HG02840 (cell line): ENCODE data around the gene JARID2.

Experiments
- ATAC-seq: cut with Tn5 transposase; IDR thresholded peaks from one replicate; pipeline ENCODE4 v1.9.1; 2021; ENCODE audit warnings: mild to moderate bottlenecking, moderate library complexity, moderate number of reproducible peaks; ENCODE audit not compliant: unreplicated experiment, low FRiP score

Gene JARID2

DNA sequence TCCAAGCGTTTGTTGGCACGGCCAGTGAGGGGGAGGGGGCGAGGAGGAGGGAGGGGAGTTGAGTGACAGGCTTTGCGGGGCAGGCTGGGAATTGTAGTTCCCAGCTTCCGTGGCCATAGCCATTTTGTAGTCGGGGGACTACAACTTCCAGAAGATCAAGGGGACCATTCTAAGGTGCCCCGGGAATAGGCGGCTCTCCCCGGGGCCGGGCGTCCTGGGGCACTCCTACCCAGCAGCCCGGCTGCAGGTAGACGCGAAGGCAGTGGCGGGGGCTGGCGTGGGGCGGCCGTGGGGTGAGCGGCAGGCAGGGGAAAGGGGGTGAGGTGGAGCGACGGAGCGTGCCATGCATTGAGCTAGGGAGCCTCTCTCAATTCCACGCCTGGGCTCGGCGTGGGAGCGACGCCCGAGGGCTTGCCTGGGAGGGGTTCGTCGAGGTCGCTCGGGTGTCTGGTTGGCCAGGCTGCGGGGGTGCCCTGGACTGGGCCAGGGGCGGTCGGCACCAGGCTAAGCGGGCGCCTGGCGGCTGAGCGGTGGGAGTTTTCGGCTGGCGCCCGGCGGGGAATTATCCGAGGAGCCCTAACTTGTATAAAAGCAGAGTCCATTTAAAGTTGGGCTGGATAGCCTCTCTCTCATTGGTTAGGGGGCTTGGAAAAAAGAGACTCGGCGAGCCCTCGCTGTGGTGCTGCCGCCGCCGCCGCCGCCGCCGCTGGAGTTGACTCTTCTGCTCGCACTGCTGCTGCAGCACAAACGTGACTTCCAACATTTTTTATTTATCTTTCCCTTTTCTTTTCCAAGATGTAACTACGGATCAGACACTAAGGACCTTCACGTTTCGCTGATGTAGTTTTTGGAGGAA, at the start of gene JARID2:
Gene JARID2, plus strand, starts transcription at position 709 of the 856 bp plus-strand sequence. CDS start 471 bp downstream, outside the sequence.
- peak; percentile 55 for ATAC-seq

DNA sequence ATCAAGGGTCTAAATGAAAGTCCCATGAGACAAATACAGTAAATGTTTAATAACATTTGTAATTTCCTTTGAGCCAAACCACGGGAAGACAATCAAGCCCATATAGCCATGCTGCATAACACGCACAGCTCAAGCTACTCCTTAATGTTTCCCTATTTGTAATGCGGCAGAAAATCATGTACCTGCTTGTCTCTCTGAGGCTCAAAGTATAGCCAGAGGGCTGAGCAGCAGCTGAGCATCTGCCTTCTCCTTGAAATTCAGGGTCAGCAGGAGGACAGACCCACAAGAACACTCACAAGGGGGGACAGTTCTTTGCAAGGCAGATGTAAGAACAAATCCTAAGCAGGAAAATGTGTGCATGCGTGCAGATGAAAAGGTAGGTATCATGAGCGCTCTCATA, 45.8 kb upstream of the JARID2 start:
- ATAC-seq: no peak

DNA sequence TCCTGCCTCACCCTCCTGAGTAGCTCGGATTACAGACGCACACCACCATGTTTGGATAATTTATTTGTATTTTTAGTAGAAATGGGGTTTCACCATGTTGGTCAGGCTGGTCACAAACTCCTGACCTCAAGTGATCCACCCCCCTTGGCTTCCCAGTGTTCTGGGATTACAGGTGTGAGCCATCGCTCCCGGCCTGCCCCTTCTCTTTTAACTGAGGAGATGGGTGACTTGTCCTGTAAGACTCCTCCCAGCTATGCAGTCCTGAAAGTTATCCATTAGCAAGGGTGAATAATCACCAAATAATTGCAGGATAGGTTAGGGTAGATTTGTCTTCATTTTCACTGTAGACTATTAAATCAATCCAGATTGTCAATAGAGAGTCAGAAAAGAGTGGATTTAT, 40.5 kb upstream of the JARID2 start:
- no peak for ATAC-seq

DNA sequence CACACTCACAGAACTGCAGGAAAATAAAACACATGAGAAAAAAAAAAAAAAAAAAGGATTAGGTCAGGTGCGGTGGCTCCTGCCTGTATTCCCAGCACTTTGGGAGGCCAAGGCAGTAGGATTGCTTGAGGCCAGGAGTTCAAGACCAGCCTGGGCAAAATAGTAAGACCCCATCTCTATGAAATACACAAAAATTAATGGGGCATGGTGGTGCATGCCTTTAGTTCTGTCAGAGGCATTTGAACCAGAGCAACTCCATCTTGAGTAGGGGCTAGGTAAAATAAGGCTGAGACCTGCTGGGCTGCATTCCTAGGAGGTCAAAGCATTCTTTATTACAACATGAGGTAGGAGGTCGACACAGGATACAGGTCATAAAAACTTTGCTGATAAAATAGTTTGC, 39.0 kb upstream of the JARID2 start:
- ATAC-seq: no peak

DNA sequence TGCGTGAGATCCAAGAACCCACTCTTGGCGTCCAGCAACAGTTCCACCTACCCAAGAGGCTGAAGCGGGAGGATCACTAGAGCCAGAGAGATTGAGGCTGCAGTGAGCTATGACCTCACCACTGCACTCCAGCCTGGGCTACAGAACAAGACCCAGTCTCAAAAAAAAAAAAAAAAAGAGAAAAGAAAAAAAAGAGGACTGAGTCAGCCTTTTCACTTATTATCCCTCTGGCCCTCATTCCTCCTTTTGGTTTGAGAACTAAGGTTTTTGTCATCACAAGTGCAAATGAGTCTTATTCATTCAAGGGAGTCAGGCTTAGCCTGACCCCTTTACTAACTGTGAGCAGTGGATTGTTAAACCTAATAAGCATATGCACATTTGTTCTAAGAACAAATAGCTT, 37.9 kb upstream of the JARID2 start:
- no peak for ATAC-seq

DNA sequence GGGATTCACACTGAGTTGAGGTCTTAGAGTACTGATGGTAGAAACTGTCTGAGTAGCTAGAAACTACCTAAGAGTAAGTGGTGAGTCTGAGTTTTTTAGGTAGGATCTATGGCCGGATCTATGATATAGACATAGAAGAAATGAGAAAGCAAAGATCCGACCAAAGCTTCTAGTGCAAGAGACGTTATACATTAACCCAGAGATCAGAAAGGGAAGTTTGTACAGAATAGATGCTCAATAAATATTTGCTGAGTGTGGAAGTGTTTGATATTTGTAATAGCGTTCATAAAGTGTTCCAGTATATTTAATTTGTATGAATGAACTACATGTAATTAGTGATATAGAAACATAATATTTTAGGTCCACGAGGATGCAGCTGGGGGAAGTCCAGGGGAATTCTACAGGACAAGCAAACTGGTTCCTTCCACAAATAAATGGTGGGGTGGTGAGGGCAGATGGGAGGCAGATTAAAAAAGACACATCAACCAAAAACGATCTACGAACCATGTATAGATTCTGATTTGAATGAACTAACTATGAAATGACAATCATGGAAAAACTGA, 31.9 kb upstream of the JARID2 start:
- ATAC-seq: no peak

DNA sequence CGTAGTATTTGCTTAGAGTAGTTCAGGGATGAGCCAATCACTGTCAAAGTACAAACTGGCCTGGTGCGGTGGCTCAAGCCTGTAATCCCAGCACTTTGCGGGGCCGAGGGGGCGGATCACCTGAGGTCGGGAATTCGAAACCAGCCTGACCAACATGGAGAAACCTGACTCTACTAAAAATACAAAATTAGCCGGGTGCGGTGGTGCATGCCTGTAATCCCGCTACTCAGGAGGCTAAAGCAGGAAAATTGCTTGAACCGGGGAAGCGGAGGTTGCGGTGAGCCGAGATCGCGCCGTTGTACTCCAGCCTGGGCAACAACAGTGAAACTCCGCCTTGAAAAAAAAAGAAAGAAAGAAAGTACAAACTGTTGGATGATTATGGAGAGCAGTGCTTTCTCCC, 27.5 kb upstream of the JARID2 start:
- ATAC-seq: no peak

DNA sequence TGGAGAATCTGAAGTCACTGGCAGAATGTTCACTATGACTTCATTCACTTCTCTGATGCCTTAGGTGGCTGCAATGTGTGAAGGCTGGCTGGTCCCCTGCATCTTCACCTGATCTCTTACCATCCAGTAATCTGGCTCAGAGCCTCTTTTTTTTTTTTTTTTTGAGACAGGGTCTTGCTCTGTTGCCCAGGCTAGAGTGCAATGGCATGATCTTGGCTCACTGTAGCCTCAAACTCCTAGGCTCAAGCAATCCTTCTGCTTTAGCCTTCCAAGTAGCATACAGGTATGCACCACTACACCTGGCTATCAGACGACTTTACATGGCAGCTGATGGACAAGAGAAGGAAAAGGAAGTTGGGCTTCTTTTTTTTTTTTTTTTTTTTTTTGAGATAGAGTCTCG, 25.8 kb upstream of the JARID2 start:
- no peak for ATAC-seq

DNA sequence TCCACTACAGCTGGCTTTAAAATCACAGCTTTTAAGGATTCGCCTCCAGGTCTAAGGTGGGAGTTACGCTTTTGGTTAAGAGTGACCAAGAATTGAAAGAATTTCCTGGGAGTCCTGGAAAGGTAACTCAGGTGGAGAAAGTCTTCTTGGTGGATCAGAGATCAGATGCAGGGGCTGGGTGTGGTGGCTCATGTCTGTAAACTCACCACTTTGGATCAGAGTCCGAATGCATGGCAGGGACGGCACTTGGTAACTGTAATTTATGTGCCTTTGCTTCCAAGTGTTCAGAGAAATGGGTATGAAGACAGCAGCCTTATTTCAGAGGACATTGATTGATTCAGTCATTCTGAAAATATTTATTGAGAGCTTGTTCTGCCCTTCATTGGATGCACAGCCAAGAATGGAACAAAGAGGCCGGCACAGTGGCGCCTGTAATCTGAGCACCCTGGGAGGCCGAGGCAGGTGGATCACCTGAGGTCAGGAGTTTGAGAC, 18.0 kb upstream of the JARID2 start:
- no peak for ATAC-seq

DNA sequence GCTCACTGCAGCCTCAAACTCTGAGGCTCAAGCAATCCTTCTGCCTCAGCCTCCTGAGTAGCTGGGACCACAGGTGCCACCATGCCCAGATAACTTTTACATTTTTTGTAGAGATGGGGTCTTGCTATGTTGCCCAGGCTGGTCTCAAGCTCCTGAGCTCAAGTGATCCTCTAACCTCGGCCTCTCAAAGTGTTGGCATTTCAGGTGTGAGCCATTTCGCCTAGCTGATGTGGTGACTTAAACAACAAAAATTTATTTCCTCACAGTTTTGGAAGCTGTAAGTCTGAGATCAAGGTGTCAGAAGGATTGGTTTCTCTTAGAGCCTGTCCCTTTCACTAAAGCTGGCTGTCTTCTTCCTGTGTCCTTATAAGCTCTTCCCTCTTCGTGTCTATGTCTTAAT, 15.0 kb upstream of the JARID2 start:
- no peak for ATAC-seq

DNA sequence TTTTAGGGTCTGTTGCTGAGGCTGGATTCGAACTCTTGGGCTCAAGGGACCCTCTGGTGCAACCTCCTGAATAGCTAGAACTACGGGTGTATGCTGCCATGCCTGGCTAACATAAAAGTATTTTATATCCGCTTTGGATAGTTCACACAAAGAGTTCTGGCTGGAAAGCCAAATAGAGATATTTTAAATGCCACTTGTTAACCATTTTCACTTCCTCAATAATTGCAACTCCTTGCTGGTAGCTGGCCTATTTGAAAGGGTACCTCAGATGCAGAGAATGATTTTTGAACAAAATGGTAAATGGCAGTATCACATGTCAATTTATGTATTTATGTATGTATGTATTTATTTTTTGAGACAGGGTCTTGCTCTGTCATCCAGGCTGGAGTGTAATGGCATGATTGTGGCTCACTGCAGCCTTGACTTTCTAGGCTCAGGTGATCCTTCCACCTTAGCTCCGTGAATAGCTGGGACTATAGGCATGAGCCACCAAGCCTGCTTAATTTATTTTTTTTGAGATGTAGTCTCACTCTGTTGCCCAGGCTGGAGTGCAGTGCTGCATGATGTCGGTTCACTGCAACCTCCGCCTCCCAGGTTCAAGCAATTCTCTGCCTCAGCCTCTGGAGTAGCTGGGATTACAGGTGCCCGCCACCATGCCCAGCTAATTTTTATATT, 12.9 kb upstream of the JARID2 start:
- ATAC-seq: no peak

DNA sequence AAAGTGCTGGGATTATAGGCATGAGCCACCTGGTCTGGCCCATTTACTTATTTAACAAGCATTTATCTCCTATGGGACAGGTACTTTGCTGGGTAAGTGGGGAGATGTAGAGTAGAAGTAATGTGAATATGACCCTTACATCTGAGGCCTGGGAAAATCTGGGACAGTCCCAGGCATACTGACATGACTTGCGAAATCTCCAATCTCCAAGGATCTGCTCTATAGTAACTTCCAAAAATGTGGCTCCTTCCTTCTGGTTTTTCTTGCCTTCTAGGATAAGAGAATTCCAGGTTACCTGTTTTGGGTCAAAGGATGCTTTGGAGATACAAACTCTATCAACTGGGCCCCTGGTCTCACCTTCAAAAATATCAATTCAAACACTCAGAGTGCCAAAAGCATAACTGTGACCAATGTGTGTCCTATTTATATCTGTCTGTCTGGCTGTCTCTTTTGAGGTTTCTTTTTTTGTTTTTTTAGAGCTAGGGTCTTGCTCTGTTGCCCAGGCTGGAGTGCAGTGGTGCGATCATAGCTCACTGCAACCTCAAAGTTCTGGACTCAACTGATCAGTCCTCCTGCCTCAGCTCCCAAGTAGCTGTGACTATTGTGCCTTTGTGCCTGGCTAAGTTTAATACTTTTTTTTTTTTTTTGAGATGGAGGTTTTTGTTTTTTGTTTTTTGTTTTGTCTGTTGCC, 11.7 kb upstream of the JARID2 start:
- no peak for ATAC-seq

DNA sequence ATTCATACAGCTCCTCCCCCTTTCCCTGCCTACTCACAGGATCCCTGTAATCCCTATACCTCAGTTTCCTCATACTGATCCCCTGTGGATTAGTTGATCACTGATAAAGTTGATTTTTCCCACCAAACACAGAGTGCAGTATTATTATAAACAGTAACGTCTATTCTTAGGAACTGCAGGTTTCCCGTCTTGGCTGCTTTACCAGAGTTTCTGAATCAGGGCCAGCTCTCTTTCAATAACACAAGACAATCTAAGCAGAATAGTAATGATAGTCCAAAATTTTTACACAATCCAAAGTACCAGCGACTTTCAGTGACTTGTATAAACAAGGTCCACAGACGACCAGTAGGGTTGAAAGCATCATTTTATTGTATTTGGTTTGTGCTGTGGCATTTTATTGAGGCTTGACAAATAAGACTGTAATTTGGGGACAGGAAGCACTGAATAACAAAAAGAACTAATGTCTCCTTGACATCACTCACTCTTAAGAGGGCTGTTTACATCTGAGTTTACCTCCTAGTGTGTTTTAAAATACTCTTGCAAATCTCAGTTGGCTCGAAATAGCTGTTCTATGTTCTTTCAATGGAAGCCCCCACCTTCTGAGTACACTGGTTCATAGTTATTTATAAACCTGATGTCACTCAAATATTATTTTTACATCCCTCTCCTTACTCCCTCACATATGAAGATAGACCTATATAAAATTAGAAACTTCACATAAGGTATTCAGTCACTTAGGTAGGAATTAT, 6.1 kb upstream of the JARID2 start:
- ATAC-seq: no peak

DNA sequence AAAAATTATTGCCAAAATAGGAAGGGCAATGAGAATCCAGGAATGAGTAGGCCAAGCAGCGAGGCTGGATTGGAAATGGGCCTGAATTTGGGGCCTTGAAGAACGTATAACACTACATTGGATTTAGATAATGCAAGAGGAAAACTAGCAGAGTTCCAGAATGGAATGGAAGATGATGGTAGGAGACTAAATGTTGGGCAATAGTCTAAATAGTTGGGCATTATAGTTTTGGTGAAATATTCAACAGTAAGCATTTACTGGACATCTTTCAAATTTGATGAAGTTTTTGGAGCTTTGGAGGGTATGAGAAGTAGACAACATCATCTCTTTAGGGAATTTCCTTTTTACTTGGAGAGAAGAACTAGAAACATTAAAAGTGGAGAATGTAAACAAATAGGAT, 3.4 kb upstream of the JARID2 start:
- ATAC-seq: no peak

DNA sequence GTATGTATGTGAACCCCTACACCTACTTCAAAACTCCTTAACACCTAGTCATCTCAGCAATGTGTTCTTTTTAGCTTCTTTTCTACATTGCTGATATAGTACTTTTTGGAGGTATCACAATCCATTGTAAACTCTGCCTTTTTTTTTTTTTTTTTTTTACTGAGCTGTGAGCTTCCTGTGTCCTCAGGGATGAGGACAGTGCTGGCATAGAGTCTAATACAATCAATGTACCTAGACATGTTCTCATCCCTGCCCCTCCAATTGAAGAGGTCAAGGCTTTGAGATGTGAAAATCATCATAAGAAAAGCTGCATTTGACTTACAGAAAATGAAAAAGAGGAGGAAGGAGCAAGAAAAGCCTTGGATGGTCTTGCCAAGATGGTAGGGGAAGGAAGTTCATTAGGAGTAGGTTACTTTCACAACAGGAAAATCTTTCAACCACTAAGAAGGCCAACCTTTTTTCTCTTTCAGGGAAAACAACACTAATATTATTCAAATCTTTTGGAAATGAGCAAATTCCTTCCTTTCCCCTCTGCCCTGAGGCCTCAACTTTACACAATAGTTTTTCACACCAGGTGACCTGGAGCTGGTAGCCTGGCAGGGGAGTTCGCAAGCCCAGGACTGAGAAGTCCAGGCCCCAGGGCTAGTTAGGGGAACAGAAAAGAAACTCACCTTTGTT, 2.8 kb upstream of the JARID2 start:
- no peak for ATAC-seq

DNA sequence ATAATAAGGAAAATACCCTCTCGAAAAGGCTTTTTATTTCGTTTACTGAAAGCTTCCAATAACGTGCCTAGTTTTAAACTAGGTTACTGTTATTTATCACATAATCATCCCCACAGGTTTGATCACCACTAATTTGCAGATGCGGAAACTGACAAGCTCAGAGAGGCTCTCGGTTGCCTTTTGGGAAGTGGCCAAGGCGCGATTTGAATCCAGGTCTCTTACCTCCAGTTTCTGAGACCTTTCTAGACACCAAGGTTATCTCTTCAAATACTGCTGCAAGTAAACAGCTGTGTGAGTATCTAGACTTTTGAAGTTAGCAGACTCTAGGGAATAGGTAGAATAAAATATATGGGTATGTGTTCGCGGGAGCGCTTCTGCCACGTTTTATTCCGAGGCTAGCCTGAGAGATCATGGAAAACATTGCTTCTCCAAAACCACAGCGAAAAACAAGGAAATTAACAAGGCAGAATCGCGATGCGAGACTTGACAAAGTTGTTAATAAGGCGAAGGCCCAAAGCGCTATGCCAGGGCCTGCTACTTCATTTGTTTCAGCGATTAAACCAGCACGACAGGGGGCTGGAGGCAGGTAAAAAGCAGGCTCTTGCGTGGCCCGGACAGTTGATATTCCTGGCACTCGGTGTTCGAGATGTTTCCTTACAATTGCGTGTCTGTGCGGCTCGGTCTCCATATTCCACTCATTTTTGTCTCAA, 1.8 kb upstream of the JARID2 start:
- no peak for ATAC-seq

DNA sequence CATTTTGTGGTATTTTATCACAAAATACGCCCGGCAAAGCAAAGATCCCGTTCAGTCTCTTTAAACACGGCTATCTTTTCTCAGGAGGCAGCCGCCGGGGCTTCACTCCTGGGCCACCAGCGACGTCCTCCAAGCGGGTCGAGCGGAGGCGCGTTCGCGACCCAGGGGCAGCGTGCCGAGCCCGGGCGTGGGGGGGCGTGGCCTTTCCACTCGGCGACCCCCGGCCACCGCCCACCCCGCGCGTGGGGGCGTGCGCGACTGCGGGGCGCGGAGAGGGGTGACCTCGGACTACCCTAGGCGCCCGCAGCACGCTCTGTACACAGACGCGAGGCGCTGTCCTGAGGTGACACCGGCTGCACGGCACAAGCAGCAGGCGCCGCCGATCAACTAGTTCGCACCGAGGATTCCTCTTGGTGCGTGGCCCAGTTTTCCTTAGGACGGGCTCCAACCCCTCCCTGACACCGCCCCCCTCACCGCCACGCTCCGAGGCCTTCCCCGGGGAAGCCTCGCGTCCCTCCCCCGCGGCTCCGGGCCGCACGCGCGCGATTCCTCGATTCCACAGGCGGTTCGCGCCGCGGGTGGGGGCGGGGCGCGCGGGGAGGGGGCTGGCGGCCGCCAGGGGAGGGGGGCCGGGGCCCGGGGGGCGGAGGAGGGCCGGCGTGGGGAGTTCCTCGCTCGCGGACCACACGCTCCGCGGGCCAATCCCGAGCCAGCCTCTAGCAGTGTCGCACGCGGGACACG, 1.1 kb upstream of the JARID2 start:
- peak; percentile 18 for ATAC-seq

DNA sequence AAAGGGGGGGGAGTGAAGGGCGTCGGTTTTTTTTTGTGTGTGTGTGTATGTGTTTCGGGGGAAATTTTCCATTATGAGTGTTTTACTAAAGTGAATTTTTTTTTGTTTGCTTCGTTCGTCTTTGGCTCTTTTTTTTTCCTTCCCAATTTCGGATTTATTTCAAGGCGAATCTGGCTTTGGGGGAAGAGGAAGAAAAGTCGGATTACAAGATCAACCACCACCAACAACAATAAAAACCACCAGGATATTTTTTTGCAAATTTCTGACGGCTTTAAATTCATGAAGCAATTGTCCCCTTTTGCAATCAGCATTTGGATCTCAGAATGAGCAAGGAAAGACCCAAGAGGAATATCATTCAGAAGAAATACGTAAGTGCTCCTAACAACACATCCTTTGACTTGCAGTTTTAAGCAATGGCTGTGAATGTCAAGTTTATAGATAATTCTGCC, 372 bp downstream of the JARID2 start:
- ATAC-seq: no peak
